DMS153 (cell line): ENCODE results near the gene CTDNEP1.

ENCODE experiments used
- DNase-seq: peaks from one replicate; lab custom pipeline; 2025; lab: John Stamatoyannopoulos, UW

CTDNEP1 gene

GRCh38 chr17:7228920-7229319, 22.6 kb downstream of the CTDNEP1 start:
- no peak for DNase-seq

- no peak for DNase-seq
These were observed 24.5 kb downstream of the CTDNEP1 start for GRCh38 chr17:7226721-7227710.

GRCh38 chr17:7225711-7226331, 25.7 kb downstream of the CTDNEP1 start:
- no peak for DNase-seq

GRCh38 chr17:7224661-7225111, 26.8 kb downstream of the CTDNEP1 start:
- no peak for DNase-seq

- no peak for DNase-seq
These were observed 27.4 kb downstream of the CTDNEP1 start for GRCh38 chr17:7224110-7224509.

- DNase-seq: no peak
These were observed 28.2 kb downstream of the CTDNEP1 start for GRCh38 chr17:7223375-7223774.

- DNase-seq: no peak
These were observed 28.6 kb downstream of the CTDNEP1 start for GRCh38 chr17:7222972-7223292.

- no peak for DNase-seq
These were observed 29.2 kb downstream of the CTDNEP1 start for GRCh38 chr17:7222093-7222971.

- DNase-seq: no peak
These were observed 30.0 kb downstream of the CTDNEP1 start for GRCh38 chr17:7221278-7222092.

GRCh38 chr17:7220593-7221277, 30.8 kb downstream of the CTDNEP1 start:
- DNase-seq: no peak

GRCh38 chr17:7219812-7220592, 31.5 kb downstream of the CTDNEP1 start, which contains the start of the genes ACADVL and DLG4:
TSS of gene ACADVL (plus strand) at chr17:7219938. CDS start at chr17:7219985, 47 bp downstream.
TSS of gene DLG4 (minus strand) at chr17:7219836.
- peak; percentile 42 for DNase-seq

- DNase-seq: no peak
These were observed 32.2 kb downstream of the CTDNEP1 start for GRCh38 chr17:7219229-7219811.

- no peak for DNase-seq
These were observed 32.8 kb downstream of the CTDNEP1 start for GRCh38 chr17:7218758-7219157.

- DNase-seq: no peak
These were observed 33.4 kb downstream of the CTDNEP1 start for GRCh38 chr17:7218166-7218565.

GRCh38 chr17:7217113-7217987, 34.2 kb downstream of the CTDNEP1 start:
- DNase-seq: no peak

GRCh38 chr17:7216242-7217112, 35.1 kb downstream of the CTDNEP1 start:
- no peak for DNase-seq

GRCh38 chr17:7215652-7216180, 35.8 kb downstream of the CTDNEP1 start:
- no peak for DNase-seq
